HG02678 (cell line): ENCODE results near the gene TCF7.

Source experiments
- ATAC-seq: cut with Tn5 transposase; IDR thresholded peaks from one replicate; pipeline ENCODE4 v1.9.1; 2021; ENCODE audit warnings: mild to moderate bottlenecking, moderate library complexity; ENCODE audit not compliant: unreplicated experiment

The TCF7 gene

GRCh38 chr5:134175921-134176510 is 61.5 kb downstream of the TCF7 start:
- no peak for ATAC-seq

DNA sequence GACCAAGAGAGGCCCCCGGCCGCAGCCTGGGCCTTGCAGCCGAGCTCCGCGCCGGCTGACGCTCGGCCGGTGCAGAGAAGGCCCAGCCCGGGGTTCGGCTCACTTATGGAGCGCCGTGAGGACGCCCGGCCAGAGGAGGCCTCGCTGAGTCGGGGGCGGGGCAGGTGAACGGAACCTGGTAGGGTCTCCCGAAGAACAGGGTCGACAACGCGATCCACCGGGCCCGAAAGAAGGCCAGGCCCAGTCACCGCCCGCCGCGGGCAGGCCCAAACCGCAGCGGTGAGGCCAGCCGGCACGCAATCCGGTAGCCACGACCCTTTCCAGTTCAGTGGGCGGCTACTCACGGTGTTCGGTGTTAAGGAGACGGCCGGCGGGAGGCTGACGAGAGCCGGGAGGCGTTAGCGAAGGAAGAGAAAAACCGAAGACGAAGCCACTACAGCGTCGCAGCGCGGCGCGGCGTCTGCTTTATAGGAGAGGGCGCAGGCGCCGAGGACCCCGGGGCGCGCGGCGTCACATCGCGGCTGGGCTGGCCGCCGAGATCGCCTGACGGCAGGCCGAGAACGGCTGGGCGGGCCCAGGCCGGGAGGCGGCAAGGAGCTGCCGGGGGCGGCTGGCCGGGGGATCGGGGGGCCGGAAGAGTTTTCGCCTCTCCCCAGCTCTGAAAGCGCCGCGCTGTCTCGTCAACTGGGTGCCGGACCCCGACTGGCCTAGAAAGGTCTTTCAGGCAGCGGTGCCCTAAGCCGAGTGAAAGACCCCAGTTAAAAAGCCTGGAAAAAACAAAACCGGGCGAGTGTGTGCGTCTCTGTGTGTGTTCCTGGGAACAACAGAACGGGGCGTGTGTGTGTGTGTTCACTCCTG is 62.3 kb downstream of the TCF7 start, which contains the start of gene SKP1:
TSS of gene SKP1 (minus strand) at position 440 of the 858 bp plus-strand sequence. CDS start 2,928 bp downstream, outside the sequence.
- ATAC-seq, result peak; percentile 70

DNA sequence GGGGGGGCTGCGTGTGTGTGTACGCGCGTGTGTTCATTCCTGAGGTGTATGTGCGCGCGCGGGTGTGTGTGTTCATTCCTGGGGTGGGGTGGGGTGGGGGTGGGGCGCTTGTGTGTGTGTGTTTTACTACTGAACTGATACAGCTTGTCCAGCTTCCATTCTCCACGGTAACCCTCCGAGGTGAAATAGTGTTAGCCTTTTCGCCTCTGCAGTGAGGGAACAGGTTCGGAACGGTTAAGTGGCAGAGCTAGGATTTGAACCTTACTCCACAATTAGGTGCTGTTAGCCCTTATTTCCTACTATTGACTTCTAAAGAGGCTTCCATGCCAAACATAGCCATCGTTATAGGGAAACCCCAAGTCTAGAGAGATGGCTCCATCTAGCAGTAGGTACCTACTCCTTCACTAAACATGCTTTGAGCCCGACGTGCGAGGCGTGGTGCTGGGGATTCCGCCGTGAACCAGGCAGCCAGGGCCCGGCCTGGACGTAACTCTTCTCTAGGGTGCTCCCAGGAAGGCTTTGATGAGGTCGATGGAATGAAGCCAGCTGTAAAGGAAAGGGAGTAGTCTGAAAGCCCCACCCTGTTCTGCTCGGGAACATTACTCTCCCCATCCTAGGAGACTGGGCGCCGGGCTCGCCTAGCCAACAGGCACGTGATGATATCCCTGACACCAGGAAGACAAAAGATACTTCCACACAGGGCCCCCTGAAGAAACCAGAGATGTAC is 63.1 kb downstream of the TCF7 start:
- ATAC-seq, result peak; percentile 5

GRCh38 chr5:134178096-134178419 is 63.6 kb downstream of the TCF7 start:
- no peak for ATAC-seq

DNA sequence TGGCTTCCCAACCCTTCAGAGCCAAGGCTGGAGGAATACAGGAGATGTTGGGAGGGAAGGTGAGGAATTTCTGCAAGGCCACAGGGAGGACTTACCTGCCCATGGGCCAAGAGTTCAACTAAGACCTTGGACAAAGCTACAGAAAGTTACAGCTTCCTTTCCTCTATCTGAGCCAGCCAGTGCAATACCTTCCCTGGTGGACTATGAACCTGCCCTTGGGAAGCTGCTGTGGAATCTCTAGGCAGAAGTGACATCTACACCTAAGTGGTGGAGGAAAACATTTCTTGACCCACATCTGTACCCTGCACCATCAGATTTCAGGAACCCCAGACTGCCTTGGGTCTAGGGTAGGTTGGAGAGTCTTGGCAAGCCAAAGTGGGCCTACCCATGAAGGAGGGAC is 69.0 kb downstream of the TCF7 start:
- no peak for ATAC-seq

DNA sequence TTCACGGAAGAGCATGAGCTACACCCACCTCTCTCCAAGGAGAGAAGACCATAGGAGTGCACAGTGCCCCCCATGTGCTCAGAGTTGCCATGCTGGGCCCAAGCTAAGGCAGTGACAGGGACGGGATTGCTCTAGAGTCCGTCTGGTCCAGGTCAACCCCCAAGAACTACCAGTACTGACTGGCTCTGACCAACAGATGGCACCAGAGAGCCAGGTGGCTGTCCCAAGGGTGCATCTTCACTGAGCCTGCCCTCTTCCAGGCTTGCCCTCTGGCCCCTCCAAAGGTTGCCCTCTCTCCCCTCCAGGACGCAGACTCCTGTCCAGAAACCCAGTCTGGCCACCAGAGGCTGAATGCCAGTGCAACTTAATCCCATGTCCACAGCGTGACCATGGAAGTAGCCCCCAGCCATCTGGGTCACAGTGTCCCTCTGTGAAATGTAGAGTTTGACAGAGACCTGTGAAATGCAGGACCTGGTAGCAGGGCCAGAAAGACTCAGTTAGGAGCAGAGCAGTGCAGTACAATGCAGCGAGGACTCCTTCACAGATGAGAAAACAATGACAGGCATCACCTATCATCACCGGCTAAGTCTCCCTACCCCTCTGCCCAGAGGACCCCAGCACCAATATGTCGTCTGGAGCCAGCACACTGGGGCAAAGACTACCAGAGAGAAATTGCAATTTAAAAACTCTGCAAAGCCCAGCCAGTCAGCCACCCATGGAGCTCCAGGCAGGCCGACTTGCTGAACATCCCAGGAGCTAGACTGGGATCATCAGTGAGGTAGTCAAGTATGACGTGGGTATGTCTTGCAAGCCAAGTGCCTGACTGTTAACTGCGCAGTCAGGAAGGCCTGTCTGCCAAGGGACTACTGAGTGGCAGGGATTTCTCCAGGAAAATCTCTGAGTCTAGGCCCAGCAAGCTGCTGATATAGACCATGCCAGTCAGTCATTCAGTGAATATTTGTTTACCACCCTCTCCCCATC is 70.0 kb downstream of the TCF7 start:
- ATAC-seq, result peak; percentile 74

- no peak for ATAC-seq
Observed at GRCh38 chr5:134188092-134188491, 73.6 kb downstream of the TCF7 start.

GRCh38 chr5:134189031-134189430 is 74.5 kb downstream of the TCF7 start:
- ATAC-seq, result no peak

DNA sequence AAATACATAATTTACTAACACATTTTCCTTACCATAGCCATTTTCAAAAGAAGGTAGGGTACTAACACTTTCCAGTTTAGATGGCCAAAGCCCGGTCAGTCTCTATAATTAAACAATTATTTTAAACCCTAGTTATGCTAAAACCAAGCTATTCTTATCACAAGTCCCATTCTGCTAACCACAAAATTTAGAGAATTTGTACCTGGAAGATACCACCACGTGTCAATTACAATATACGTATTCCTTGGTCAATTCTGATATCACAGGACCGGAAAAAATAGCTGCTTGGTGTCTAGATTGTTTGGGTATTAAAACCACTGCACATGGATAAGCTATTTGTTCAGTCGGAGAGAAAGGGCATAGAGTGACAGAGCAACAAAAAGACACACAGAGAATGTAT is 81.2 kb downstream of the TCF7 start:
- no peak for ATAC-seq
